HG03097 (cell line): ENCODE measurements around the gene MRPS18A.
"Not testable (repeated sequence)": the region's sequence is repeated elsewhere in the genome, so short reads cannot be mapped to it uniquely, and the experiment has no call there.

Source experiments
- ATAC-seq: cut with Tn5 transposase; IDR thresholded peaks from one replicate; pipeline ENCODE4 v1.9.1; 2021; ENCODE audit not compliant: unreplicated experiment, low FRiP score

MRPS18A gene

DNA sequence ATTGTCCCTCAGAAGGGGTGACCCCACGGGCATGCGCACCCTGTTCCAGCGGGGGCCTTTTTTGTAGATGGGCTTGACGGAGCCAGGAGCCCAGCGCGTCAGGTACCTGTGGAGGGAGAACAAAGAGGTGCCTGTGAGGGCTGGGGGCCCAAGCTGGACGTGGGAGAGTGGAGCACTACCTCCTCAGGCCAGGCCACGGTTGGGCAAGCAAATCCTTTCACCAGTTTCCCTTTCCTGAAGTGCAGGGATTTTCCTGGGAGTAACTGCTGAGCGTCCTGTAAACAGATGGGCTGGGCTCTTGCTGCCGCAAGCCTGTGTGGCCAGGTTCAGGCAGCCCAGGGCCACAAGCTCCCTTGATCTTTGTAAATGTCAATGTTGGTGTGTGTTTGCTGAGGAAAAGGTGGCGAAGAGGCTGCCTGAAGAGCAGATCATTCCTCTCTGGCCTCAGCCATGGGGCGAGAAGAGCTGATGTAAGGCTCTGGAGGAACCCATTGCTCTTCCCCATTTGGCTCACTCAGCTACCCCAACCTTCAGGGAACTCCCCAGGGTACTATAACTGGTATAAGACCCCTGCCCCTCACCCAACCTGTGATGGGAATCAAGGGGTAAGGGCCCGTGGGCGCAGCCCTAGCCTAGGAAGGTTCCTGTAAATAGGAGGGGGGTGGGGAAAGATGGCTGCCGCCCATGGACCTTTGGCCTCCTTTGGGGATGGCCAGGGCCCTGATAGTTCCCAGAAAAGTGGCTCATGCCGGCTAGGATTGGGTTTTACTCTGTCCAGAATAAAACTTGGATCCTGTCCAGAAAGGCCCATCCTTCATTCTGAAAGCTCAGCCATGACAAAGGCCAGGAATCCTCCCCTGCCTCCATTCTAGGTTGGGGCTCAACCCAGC, 15.5 kb downstream of the MRPS18A start:
- no peak for ATAC-seq

GRCh38 chr6:43671011-43671800, 16.4 kb downstream of the MRPS18A start:
- no peak for ATAC-seq

GRCh38 chr6:43670623-43670986, 17.0 kb downstream of the MRPS18A start:
- ATAC-seq: no peak

- no peak for ATAC-seq
Observed at GRCh38 chr6:43669922-43670622, 17.5 kb downstream of the MRPS18A start.

GRCh38 chr6:43669050-43669921, 18.3 kb downstream of the MRPS18A start:
- ATAC-seq: no peak

- ATAC-seq: no peak
Observed at GRCh38 chr6:43668151-43669028, 19.2 kb downstream of the MRPS18A start.

GRCh38 chr6:43667245-43668150, 20.1 kb downstream of the MRPS18A start:
- ATAC-seq: no peak

DNA sequence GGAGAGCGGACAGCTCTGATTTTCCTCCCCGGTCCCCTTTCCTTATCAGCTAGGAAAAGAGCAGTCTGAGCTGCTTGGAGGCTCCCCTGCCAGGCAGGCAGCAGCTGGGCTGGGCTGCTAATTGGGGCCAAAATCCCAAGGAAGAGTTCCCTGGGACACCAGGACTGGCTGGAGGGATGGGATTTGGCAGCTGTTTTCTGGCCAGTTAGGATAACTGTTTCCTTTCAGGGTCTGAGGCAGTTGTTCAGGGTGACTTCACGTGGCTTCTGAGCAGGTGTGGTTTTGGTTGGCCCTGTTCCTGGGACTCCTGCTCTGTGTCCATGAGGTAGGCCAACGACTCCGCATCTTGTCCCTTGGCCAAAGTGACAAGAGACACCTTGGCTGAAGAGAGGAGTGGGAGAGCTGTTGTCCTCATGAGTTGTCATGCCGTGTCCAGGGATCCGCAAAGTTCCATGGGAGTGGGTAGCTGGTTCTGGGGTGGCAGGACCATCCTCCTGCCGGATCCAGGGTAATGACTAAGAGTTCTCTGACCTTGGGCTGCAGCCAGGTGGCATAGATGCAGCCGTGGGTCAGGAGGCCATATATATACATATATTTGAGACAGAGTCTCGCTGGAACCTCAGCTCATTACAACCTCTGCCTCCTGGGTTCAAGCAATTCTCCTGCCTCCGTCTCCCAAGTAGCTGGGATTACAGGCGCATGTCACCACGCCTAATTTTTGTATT, 21.2 kb downstream of the MRPS18A start:
- no peak for ATAC-seq

GRCh38 chr6:43665376-43665775, 22.2 kb downstream of the MRPS18A start:
- ATAC-seq: no peak

DNA sequence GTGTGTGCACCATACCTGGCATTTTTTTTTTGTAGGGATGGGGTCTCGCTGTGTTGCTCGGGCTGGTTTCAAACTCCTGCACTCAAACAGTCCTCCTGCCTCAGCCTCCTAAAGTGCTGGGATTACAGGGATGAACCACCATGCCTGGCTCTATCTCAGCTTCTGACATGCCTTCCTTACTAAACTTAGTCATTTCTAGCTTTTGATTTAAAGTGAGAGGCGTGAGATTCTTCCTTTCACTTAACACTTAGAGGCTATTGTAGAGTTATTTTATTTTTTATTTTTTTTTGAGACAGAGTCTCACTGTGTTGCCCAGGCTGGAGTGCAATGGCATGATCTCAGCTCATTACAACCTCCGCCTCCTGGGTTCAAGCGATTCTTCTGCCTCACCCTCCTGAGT, 24.6 kb downstream of the MRPS18A start:
- not testable (repeated sequence) for ATAC-seq

DNA sequence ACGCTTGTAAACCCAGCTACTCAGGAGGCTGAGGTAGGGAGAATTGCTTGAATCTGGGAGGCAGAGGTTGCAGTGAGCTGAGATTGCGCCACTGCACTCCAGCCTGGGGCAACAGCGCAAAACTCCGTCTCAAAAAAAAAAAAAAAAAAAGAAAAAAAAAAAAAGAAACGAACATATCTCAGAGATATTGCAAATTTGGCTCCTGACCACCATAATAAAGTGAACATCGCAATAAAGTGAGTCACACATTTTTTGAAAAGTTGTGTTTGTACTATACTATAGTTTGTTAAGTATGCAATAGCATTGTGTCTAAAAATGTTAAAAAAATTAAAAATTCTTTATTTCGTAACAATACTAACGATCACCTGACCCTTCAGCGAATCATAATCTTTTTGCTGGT, 29.4 kb downstream of the MRPS18A start:
- ATAC-seq: no peak

DNA sequence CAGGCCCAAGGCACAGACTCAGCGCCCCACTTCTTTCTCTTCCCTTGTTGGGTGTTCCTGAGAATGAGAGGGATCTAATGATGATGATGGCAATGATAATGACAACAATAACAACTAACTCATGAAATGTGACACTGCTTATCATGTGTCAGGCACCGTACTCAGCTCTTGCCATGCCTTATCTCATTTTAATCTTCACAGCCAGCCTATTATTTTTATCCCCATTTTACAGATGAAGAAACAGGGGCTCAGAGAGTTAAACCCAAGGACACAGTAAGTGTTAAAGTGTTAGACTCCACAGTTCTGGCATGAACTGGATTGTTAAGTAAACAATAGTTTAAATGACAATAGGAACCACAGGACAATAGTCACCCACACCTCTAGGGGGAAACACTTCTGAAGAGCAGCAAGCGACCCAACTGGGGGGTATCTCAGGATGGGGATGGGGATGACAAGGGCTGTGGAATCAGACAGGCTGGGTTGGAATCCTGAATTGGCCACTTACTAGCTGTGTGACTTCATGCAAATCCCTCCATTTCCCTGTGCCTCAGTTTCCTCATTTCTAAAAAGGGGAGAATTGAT, 30.3 kb downstream of the MRPS18A start:
- no peak for ATAC-seq

DNA sequence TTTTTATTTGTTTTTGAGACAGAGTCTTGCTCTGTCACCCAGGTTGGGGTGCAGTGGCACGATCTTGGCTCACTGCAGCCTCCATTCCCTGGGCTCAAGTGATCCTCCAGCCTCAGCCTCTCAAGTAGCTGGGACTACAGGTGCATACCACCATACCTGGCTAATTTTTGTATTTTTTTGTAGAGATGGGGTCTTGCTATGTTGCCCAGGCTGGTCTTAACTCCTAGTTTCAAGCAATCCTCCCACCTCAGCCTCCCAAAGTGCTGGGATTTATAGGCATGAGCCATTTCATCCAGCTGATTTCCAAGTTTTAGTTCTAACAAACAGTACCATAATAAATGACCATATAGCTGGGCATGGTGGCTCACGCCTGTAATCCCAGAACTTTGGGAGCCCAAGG, 34.8 kb downstream of the MRPS18A start:
- ATAC-seq: not testable (repeated sequence)

GRCh38 chr6:43648248-43648647, 39.3 kb downstream of the MRPS18A start:
- no peak for ATAC-seq

DNA sequence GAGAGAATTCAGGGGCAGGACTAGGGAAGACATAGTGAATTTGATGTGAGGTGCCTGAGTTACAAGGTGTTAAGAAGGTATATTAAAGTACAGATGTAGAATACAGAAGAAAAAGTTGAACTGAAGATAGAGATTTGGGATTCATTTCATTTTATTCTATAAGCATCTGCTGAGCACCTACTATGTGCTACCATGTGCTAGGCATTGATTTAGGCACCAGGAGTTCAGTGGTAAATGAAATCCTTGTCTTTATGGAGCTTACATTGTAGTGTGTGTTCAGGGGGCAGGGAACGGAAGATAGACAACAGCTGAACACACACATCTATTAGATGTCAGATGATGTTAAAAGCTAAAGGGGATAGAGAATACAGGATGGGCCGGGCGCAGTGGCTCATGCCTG, 40.0 kb downstream of the MRPS18A start:
- ATAC-seq: no peak

DNA sequence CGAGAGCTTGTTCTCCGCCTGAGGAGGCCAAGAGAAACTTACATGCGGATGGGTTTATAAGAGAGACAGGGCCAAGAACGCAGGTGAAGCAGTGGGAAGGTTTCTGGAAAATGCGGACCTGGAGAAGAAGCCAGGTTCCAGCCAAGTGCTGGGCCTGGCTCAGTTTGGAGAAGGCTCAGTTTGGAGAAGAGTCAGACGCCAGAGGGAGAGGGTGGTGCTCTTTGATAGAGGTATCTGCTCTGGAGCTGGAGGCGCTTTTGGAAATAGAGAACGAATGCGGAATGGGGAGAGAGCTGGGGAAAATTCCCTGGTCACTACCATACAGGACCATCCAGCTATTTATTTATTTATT, 42.0 kb downstream of the MRPS18A start:
- ATAC-seq: no peak

DNA sequence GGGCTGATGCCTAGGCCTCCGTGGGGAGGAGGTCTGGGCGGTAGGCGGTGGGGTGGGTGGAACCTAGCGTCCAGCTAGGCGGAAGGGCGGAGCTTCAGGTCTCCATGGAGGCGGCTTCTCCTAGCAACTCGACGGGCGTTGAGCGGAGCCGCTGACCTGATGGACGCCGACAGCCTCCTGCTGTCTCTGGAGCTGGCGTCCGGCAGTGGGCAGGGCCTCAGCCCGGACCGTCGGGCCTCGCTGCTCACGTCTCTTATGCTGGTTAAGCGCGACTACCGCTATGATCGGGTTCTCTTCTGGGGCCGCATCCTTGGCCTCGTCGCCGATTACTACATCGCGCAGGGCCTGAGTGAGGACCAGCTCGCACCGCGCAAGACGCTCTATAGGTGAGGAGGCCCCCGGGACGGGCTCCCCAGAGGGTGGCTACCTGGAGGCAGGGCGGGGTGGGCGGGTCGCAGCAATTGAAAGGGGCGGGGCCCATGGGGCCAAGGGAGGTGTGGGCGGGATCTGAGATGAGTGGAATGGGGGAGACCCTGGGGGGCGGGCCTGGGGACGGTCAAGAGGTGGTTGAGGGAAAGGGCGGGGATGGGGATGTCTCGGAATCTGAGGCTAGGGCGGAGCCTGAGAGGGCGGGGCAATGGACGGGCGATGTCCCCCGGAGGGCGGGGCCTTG, 42.5 kb downstream of the MRPS18A start, which contains the start of gene RSPH9:
TSS of gene RSPH9 (plus strand) at position 97 of the 673 bp plus-strand sequence. CDS start at position 160, 63 bp downstream.
- no peak for ATAC-seq
